ENCODE measurements around the gene XRCC5.

GRCh38 chr2:216215658-216216390, 106.7 kb downstream of the XRCC5 start:
- TF ChIP-seq CTCF (optimal IDR thresholded peaks at IDR 0.05 in 1 of 3, IDR thresholded peaks at IDR 0.05 in 1 of 3, conservative IDR thresholded peaks at IDR 0.05 in 1 of 3; ENCODE audit: extremely low read depth in 1 of 3, insufficient read depth in 2 of 3, low read length in 3 of 3) (peak; percentile 49 to 60 (median 58)), EZH2 (IDR thresholded peaks at IDR 0.05; ENCODE audit: low read length) (no peak)
